ENCODE results near the gene LRRC43.

The LRRC43 gene

DNA sequence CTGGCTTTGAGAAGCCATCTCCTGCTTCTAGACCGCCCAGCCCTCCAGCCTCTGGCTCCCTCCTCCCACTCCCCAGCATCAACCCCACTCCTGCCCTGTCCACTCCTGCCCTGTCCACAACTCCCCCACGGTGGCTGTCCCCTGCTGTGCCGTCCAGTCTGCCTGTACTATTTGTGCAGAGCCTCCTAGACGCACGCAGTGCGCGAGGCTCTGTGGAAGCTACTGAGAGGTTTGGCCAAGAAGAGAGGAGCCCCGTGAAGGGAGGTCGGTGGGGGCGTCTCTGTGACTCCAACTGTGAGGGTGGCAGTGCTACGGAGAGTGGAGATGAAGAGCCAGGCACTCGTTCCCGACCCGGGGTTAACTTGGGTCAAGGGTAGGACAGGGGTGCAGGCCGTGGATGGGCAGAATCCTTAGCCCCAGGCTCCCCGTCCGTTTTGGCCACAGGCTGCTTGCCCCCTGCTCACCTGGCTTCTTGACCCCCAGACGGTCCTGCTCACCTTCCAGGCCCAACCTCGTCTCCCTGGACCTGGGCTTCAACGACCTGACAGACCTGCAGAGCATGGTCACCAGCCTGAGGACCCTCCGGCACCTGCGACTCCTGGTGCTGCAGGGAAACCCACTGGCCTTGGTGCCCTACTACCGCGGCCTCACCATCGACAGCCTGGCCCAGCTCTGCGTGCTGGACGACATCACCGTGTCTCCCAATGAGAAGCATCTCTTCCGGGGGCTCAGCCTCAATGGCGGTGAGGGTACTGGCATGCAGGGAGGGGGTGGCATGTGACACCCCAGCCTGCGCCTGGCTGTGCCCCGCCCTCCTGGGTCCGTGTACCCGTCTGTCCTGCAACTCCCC is 6.9 kb downstream of the LRRC43 start:
- no peak for DNase-seq (ENCODE audit: extremely low read depth, insufficient read length)
- no peaks in the 10 kb centered on the region for H3K27me3 ChIP-seq (replicated peaks; ENCODE audit: control insufficient read depth, insufficient read depth, low read length)
- H3K36me3 ChIP-seq (ENCODE audit: control insufficient read depth, insufficient read depth, low read length) = no peaks in the 10 kb centered on the region
- H3K4me3 ChIP-seq (replicated peaks; ENCODE audit: low read depth, low read length) = no peak overlapping the region
- TF ChIP-seq, protein P1, sequence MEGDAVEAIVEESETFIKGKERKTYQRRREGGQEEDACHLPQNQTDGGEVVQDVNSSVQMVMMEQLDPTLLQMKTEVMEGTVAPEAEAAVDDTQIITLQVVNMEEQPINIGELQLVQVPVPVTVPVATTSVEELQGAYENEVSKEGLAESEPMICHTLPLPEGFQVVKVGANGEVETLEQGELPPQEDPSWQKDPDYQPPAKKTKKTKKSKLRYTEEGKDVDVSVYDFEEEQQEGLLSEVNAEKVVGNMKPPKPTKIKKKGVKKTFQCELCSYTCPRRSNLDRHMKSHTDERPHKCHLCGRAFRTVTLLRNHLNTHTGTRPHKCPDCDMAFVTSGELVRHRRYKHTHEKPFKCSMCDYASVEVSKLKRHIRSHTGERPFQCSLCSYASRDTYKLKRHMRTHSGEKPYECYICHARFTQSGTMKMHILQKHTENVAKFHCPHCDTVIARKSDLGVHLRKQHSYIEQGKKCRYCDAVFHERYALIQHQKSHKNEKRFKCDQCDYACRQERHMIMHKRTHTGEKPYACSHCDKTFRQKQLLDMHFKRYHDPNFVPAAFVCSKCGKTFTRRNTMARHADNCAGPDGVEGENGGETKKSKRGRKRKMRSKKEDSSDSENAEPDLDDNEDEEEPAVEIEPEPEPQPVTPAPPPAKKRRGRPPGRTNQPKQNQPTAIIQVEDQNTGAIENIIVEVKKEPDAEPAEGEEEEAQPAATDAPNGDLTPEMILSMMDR (IDR thresholded peaks at IDR 0.05; ENCODE audit: insufficient read depth, low read length, poor library complexity, severe bottlenecking) = no peak

DNA sequence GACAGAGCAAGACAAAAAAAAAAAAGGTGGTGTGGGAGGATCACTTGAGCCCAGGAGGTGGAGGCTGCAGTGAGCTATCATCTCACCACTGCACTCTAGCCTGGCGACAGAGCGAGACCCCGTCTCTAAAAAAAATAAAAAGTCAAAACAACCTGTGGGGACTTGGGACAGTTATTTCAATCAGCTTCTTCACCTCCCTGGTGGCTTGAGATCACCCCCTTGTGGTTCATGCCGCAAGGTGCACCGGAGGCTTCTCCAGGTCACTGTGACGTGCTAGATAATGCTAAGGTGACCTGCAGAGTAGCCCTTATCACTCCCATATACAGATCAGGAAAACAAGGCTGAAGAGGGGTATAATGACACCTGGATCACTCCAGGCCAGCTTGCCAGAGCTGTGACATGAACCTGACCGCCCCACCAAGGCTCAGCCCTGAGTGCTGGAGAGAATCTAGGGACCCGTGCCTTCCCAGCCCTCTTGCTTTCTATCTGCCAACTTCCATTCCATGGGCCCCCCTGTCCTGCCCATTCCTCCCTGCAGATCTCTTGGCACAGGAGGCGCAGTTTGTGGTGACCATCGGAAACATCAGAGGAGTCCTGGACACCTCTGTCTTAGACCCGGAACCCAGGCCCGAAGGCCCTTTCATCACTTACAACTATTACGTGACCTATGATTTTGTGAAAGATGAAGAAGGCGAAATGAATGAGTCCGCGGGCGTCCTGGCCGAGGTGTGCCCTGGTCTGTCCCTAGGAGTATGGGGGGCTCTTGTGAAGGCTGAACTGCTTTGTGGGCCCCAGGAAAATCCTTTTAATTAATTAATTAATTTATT is 8.1 kb downstream of the LRRC43 start:
- Histone ChIP-seq H3K4me3 (replicated peaks; ENCODE audit: low read depth, low read length) (no peak overlapping the region), H3K36me3 (ENCODE audit: control insufficient read depth, insufficient read depth, low read length) (no peaks in the 10 kb centered on the region), H3K27me3 (replicated peaks; ENCODE audit: control insufficient read depth, insufficient read depth, low read length) (no peaks in the 10 kb centered on the region)
- TF ChIP-seq, protein P1 (IDR thresholded peaks at IDR 0.05; ENCODE audit: insufficient read depth, low read length, poor library complexity, severe bottlenecking) = peak; percentile 92
- DNase-seq (ENCODE audit: extremely low read depth, insufficient read length) = peak; percentile 43

DNA sequence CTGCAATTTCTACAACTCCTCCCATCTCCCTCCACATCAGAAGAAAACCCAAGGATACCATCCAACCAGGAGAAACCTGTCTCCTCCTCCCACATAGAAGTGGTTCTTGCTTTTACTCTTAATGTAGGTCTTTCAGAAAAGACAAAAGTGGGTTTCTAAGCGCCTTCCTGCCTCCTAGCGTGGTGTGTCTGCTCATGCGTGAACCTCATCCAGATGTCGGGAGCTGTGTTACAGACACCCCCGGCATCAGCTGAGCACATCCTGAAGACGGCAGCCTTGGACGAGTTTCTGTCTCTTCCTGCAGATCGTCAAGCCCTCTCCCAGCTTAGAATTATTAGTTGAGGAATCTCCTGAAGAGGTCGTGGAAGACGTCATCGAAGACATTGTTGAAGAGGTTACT is 9.5 kb downstream of the LRRC43 start:
- no peak overlapping the region for H3K4me3 ChIP-seq (replicated peaks; ENCODE audit: low read depth, low read length)
- no peak for DNase-seq (ENCODE audit: extremely low read depth, insufficient read length)
- H3K36me3 ChIP-seq (ENCODE audit: control insufficient read depth, insufficient read depth, low read length) = no peaks in the 10 kb centered on the region
- TF ChIP-seq, protein P1 (IDR thresholded peaks at IDR 0.05; ENCODE audit: insufficient read depth, low read length, poor library complexity, severe bottlenecking) = no peak
- no peaks in the 10 kb centered on the region for H3K27me3 ChIP-seq (replicated peaks; ENCODE audit: control insufficient read depth, insufficient read depth, low read length)

DNA sequence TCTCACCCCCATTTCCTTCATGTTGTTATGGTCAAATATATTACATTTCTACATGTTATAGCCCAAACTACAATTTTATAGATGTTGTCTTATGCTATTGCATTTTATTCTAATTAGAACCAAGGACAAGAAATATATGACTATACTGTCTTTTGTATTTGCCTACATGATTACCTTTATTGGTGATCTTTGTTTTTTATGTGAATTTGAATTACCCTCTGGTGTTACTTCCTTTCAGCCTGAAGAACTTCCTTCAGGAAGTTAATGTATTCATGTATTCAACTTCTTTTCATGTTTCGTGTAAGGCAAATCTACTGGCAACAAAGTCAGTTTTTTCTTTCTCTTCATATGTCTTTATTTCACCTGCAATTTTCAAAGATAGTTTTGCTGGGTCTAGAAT is 11.9 kb downstream of the LRRC43 start:
- Histone ChIP-seq H3K36me3 (ENCODE audit: control insufficient read depth, insufficient read depth, low read length) (no peaks in the 10 kb centered on the region), H3K27me3 (replicated peaks; ENCODE audit: control insufficient read depth, insufficient read depth, low read length) (peaks cover under 1% of the 10 kb centered on the region; the same call in 1 of the 2 replicates), H3K4me3 (replicated peaks; ENCODE audit: low read depth, low read length) (no peak overlapping the region)
- DNase-seq (ENCODE audit: extremely low read depth, insufficient read length) = no peak
- TF ChIP-seq, protein P1 (IDR thresholded peaks at IDR 0.05; ENCODE audit: insufficient read depth, low read length, poor library complexity, severe bottlenecking) = no peak

DNA sequence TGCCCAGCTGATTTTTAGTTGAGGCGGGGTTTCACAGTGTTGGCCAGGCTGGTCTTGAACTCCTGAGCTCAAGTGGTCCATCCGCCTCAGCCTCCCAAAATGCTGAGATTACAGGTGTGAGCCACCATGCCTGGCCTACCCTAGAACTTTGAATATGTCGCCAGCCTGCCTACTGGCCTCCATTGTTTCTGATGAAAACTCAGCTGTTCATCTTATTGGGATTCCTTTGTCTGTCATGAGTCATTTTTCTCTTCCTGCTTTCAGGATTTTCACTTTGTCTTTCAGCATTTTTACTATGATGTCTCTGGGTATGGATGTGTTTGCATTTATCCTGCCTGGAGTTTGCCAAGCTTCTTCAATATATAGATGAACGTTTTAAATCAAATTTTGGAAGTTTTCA is 12.5 kb downstream of the LRRC43 start:
- TF ChIP-seq, protein P1 (IDR thresholded peaks at IDR 0.05; ENCODE audit: insufficient read depth, low read length, poor library complexity, severe bottlenecking) = no peak
- Histone ChIP-seq H3K27me3 (replicated peaks; ENCODE audit: control insufficient read depth, insufficient read depth, low read length) (peaks cover 2% of the 10 kb centered on the region; the same call in 1 of the 2 replicates), H3K36me3 (ENCODE audit: control insufficient read depth, insufficient read depth, low read length) (no peaks in the 10 kb centered on the region), H3K4me3 (replicated peaks; ENCODE audit: low read depth, low read length) (no peak overlapping the region)
- DNase-seq (ENCODE audit: extremely low read depth, insufficient read length) = no peak

Data from GM06990 (cell line).